ENCODE measurements around the gene PIAS3. TPM values are rescaled to one million over a fixed set of nuclear protein-coding genes. Genes with fewer than 3 reads are reported as not detected.

Gene PIAS3
- total RNA-seq, 1 donor from 2014 or later: 35.1 TPM

GRCh38 chr1:145858238-145858900, 512 bp downstream of the PIAS3 start:
- Mint-ChIP-seq H3K9me3 (no peaks in the 10 kb centered on the region), H3K4me1 (peaks cover 14% of the 10 kb centered on the region), H3K4me3 (peak overlapping the region; percentile 97), H3K27me3 (ENCODE audit: low read depth) (peaks cover 4% of the 10 kb centered on the region), H3K36me3 (ENCODE audit: low read depth) (peaks cover 22% of the 10 kb centered on the region), H3K27ac (ENCODE audit: unreplicated experiment) (peak overlapping the region; percentile 50)
- DNase-seq (ENCODE audit: low read depth, low spot score): peak; percentile 45
- TF ChIP-seq, protein P1, sequence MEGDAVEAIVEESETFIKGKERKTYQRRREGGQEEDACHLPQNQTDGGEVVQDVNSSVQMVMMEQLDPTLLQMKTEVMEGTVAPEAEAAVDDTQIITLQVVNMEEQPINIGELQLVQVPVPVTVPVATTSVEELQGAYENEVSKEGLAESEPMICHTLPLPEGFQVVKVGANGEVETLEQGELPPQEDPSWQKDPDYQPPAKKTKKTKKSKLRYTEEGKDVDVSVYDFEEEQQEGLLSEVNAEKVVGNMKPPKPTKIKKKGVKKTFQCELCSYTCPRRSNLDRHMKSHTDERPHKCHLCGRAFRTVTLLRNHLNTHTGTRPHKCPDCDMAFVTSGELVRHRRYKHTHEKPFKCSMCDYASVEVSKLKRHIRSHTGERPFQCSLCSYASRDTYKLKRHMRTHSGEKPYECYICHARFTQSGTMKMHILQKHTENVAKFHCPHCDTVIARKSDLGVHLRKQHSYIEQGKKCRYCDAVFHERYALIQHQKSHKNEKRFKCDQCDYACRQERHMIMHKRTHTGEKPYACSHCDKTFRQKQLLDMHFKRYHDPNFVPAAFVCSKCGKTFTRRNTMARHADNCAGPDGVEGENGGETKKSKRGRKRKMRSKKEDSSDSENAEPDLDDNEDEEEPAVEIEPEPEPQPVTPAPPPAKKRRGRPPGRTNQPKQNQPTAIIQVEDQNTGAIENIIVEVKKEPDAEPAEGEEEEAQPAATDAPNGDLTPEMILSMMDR (conservative IDR thresholded peaks at IDR 0.05): no peak

DNA sequence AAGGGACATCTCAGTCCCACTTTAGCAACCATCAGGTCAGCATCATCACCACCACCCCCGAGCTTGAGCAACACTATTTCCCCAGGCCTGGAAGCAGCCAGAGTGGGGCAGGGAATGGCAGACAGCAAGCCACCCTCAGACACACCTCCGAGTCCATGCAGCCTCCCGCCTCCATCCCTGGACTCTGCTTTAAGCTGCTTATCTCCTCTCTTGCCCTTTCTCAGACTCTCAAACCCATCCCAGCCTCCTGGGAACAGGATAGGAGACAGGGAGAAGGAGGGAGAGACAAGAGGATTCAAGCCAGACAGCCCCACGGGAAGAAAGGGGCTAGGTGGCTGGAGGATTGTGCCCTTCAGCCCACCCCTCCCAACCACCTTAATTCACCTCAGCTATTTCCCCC, 1.7 kb downstream of the PIAS3 start:
- DNase-seq (ENCODE audit: low read depth, low spot score): no peak
- no peak overlapping the region for H3K27ac Mint-ChIP-seq (ENCODE audit: unreplicated experiment)
- H3K9me3 Mint-ChIP-seq: no peaks in the 10 kb centered on the region
- TF ChIP-seq, protein P1 (conservative IDR thresholded peaks at IDR 0.05): no peak
- peaks cover 26% of the 10 kb centered on the region for H3K36me3 Mint-ChIP-seq (ENCODE audit: low read depth)
- no peaks in the 10 kb centered on the region for H3K27me3 Mint-ChIP-seq (ENCODE audit: low read depth)
- peaks cover 14% of the 10 kb centered on the region for H3K4me1 Mint-ChIP-seq
- H3K4me3 Mint-ChIP-seq: peak overlapping the region; percentile 84

- DNase-seq (ENCODE audit: low read depth, low spot score): no peak
- Mint-ChIP-seq H3K36me3 (ENCODE audit: low read depth) (peaks cover 33% of the 10 kb centered on the region), H3K27ac (ENCODE audit: unreplicated experiment) (no peak overlapping the region), H3K9me3 (no peaks in the 10 kb centered on the region), H3K4me1 (peaks cover 14% of the 10 kb centered on the region), H3K4me3 (peak overlapping the region; percentile 84), H3K27me3 (ENCODE audit: low read depth) (no peaks in the 10 kb centered on the region)
- TF ChIP-seq, protein P1 (conservative IDR thresholded peaks at IDR 0.05): no peak
Measured at GRCh38 chr1:145855426-145855948, 3.4 kb downstream of the PIAS3 start.

DNA sequence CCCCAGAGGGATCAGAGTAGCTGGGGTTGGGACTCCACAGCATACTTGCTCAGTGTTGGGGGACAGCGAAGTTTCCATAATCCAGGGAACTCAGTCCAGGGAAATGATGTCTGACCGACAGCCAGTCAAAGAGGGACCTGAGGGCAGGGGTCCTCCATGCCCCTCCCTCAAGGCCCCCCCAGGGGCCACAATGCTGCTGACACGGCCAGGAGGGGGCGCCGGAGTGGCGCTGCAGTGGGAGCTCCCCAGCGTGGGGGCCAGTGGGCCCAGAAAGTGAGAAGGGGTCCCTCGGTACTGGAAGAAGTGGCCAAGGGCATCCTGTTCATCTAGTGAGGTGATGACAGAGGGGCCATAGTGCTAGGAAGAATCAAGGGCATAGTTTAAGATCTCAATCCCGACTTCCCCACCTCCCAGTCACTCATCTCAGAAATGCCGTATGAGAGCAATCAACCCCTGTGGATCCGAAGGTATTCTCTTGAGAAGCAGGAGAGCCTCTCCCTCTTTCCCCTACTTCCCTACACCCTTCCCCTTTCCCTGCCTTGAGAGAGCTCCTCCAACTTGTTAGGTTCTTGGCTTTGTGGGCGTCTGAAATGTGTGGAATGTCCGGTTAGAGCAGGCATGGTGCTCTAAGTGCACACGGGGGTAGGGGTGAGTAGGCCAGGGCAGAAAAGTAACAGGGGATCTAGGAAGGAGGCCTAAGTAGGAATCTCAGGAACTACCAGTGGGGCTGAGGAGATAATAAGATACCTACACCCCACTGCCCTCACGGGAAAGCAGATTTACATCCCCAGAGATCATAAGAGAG, 9.3 kb downstream of the PIAS3 start:
- no peak overlapping the region for H3K27ac Mint-ChIP-seq (ENCODE audit: unreplicated experiment)

GRCh38 chr1:145847827-145848226, 11.1 kb downstream of the PIAS3 start:
- Mint-ChIP-seq H3K27ac (ENCODE audit: unreplicated experiment) (no peak overlapping the region), H3K36me3 (ENCODE audit: low read depth) (peaks cover 19% of the 10 kb centered on the region), H3K4me3 (peak overlapping the region; percentile 10), H3K27me3 (ENCODE audit: low read depth) (no peaks in the 10 kb centered on the region), H3K9me3 (no peaks in the 10 kb centered on the region), H3K4me1 (peaks cover 5% of the 10 kb centered on the region)
- TF ChIP-seq, protein P1 (conservative IDR thresholded peaks at IDR 0.05): no peak
- no peak for DNase-seq (ENCODE audit: low read depth, low spot score)

More for the DNA sequence above, 9.3 kb downstream of the PIAS3 start:
- no peak for DNase-seq (ENCODE audit: low read depth, low spot score)
- no peaks in the 10 kb centered on the region for H3K9me3 Mint-ChIP-seq
- H3K27me3 Mint-ChIP-seq (ENCODE audit: low read depth): no peaks in the 10 kb centered on the region
- H3K36me3 Mint-ChIP-seq (ENCODE audit: low read depth): peaks cover 26% of the 10 kb centered on the region
- no peak overlapping the region for H3K4me3 Mint-ChIP-seq
- TF ChIP-seq, protein P1 (conservative IDR thresholded peaks at IDR 0.05): peak; percentile 31
- peaks cover 9% of the 10 kb centered on the region for H3K4me1 Mint-ChIP-seq

Measured in neural crest cell (in vitro differentiated cells).